Astrocyte of the spinal cord (primary cell): Measurements from ENCODE around the gene ERC2.
"Not testable (repeated sequence)": the region's sequence is repeated elsewhere in the genome, so short reads cannot be mapped to it uniquely, and the experiment has no call there.

ENCODE experiments used
- DNase-seq: peaks from one replicate; pipeline ENCODE4 v3.0.0; 2011; ENCODE audit warnings: low read depth, low spot score
- H3K4me3 ChIP-seq: 2 replicates; pipeline ENCODE4 v1.5.1; 2011; ENCODE audit warnings: low read depth, mild to moderate bottlenecking, low read length, moderate library complexity
- CTCF ChIP-seq: IDR thresholded peaks from 2 replicates; pipeline ENCODE4 v1.5.1; 2012; ENCODE audit warnings: low read depth, mild to moderate bottlenecking, low read length, inconsistent platforms
- in situ Hi-C: cut with HindIII; loops from 2 replicates; pipeline ENCODE4 v1.10.0; 2017; ENCODE audit warnings: low sequenced_read_pairs

Gene ERC2

DNA sequence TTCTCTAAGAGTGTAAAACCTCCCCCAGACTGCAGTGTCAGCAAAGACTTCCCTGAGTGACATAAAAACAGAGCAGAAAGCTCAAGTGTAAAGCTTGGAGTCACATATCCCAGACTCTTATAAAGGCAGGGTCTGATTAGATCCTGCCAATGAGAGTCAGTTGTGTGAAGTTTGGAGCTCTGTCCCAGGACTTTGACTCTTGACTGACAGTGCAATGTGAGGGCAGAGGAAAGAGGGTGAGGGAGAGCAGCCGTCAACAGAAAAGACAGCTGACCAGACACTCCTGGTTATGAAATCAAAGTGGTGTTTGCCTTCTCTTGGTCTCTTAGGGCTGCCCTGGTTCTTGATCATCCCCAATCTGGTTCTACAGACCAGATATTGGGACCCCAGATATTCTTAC lies 393.2 kb downstream of the ERC2 start:
- no peak for DNase-seq
- no peak overlapping the region for H3K4me3 ChIP-seq
- in situ Hi-C loops: no loop called here
- TF ChIP-seq CTCF: no peak

- DNase-seq: no peak
- TF ChIP-seq CTCF: no peak
- H3K4me3 ChIP-seq: no peak overlapping the region
- in situ Hi-C loops: no loop called here
Measured at GRCh38 chr3:56069766-56070165, 398.5 kb downstream of the ERC2 start.

- H3K4me3 ChIP-seq, in situ Hi-C loops, DNase-seq: not testable (repeated sequence)
Measured at GRCh38 chr3:56066405-56066804, 401.9 kb downstream of the ERC2 start.

DNA sequence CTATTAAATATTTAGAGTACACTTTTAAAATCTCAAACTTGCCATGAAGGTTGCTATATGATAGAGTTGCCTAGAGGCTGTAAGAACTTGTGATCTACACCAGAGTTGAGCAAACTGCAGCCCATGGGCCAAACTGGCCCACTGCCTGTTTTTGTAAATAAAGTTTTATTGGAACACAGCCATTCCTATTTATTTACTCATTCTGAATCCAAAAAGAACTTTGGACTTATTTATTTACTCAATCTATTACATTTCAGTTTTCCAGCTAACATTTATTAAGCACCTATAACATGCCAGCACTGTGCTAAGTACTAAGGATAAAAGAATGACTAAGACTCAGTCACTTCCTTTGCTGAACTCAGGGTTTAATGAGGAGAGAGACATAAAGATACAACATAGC lies 403.6 kb downstream of the ERC2 start:
- TF ChIP-seq CTCF: no peak
- no peak overlapping the region for H3K4me3 ChIP-seq
- peak; percentile 26 for DNase-seq
- in situ Hi-C loops: no loop called here

- in situ Hi-C loops: no loop called here
- DNase-seq: no peak
- TF ChIP-seq CTCF: no peak
- no peak overlapping the region for H3K4me3 ChIP-seq
Measured at GRCh38 chr3:56061279-56061626, 407.0 kb downstream of the ERC2 start.

DNA sequence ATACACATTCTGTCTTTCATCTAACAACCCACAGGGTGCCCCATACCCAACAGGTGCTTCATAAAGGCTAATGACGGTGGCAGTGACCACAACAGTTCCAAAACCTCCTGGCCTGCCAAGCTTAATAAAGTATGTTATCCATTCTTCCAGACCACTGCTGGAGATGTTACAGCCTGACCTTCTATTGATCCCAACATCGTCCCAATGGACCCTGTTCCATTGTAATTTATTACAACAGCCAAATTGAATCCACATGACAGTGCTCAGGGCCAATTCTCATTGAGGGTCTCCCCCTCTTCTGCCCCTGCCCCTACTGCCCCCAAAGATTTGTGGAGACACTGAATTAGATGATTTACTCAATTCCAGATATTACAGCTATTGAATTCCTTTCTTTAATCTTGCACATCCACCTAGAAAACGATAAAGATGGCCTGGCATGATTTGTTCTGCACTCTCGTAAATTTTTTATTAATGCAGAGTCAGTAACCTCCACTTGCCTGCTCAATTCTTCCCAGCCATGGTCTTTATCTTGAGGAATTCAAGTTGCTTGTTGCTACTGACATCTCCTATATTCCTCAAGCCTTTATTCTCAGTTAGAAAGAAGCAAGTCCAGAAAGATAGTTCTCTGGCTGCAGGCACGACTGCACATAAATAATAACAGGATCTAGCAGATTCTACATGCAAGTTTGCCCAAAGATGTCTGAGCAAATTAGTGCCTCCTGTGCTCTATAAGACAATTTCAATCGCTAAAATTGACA lies 407.6 kb downstream of the ERC2 start:
- no peak overlapping the region for H3K4me3 ChIP-seq
- no peak for DNase-seq
- in situ Hi-C loops: no loop called here
- no peak for TF ChIP-seq CTCF

DNA sequence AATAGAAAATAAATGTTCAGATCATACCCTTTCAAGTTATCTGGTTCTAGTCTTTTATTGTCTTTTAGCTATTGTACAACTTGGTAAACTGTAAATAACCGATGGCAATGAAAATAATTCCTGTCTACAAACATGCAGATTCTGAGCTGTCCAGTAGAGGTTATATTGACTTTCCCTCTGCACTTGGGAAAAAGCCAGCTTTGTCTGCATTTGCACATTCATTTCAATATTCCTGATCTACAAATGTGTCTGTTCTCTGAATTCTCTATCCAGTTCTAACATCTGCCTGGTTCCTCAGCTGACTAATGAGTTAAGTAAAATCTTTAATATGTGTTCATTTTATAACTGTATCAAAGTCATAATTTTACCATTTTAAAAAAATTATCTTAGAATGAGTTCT lies 408.5 kb downstream of the ERC2 start:
- in situ Hi-C loops: no loop called here
- TF ChIP-seq CTCF: no peak
- H3K4me3 ChIP-seq: no peak overlapping the region
- DNase-seq: no peak
